Upper lobe of left lung (tissue), 4 donors: ENCODE results near the gene RSBN1L.

Experiments
- CTCF ChIP-seq, 6 experiments: fragments of 450-650 bp in 4 of 6; fragments of 200-600 bp in 2 of 6; sonication (generic) in 2 of 6; IDR thresholded peaks; one replicate each; pipeline ENCODE4 v1.5.1; 2016 to 2019; ENCODE audit warnings: antibody characterized with exemption in 6 of 6
- POLR2A ChIP-seq, 4 donors: fragments of 450-650 bp; IDR thresholded peaks; one replicate each; pipeline ENCODE4 v1.5.1; 2016 to 2017; ENCODE audit warnings: antibody characterized with exemption in 4 of 4, mild to moderate bottlenecking in 2 of 4

GRCh38 chr7:77822269-77822668 lies 126.0 kb downstream of the RSBN1L start:
- TF ChIP-seq CTCF (IDR thresholded peaks at IDR 0.05) (no peak), POLR2A (IDR thresholded peaks at IDR 0.05) (no peak)
